WTC11 (cell line): ENCODE results near the gene ALG5. TPM values are rescaled to one million over a fixed set of nuclear protein-coding genes. Genes with fewer than 3 reads are reported as not detected.

Experiments
- ATAC-seq: fragments of 200-7000 bp; cut with Tn5 transposase; 2 replicates; pipeline ENCODE4 v1.10.0; 2021; ENCODE audit warnings: mild to moderate bottlenecking, moderate library complexity
- CTCF ChIA-PET: fragments of 300-600 bp; sonication (Branson Sonifier 250); formaldehyde crosslinking; loops from one replicate; lab custom pipeline; 2021; ENCODE audit warnings: antibody characterized with exemption; lab: Charles Lee
- POLR2A ChIA-PET: fragments of 350-600 bp; sonication (Branson Sonifier 250); formaldehyde crosslinking; loops from one replicate; lab custom pipeline; 2021; ENCODE audit warnings: antibody characterized with exemption; lab: Charles Lee
- DNase-seq: peaks from one replicate; pipeline ENCODE4 v3.0.0; 2021; ENCODE audit warnings: low spot score
- H3K27ac Mint-ChIP-seq: 2 replicates; pipeline ENCODE4 v1.8.0; 2021; ENCODE audit warnings: mixed read lengths
- H3K27me3 Mint-ChIP-seq: 2 replicates; pipeline ENCODE4 v1.8.0; 2021; ENCODE audit warnings: low read depth, mild to moderate bottlenecking, moderate library complexity, mixed read lengths
- H3K36me3 Mint-ChIP-seq: 2 replicates; pipeline ENCODE4 v1.8.0; 2021; ENCODE audit warnings: mixed read lengths
- H3K4me1 Mint-ChIP-seq: 2 replicates; pipeline ENCODE4 v1.8.0; 2022; ENCODE audit warnings: mixed read lengths
- H3K4me3 Mint-ChIP-seq: 2 replicates; pipeline ENCODE4 v1.8.0; 2021; ENCODE audit warnings: mild to moderate bottlenecking, moderate library complexity, mixed read lengths
- H3K9me3 Mint-ChIP-seq: 2 replicates; pipeline ENCODE4 v1.8.0; 2021; ENCODE audit warnings: mixed read lengths
- AR ChIP-seq: fragments of 250-450 bp; sonication (Bioruptor Pico); IDR thresholded peaks from 2 replicates; pipeline ENCODE4 v1.9.0; 2021; ENCODE audit warnings: mild to moderate bottlenecking
- ATF6 ChIP-seq: sonication (generic); formaldehyde crosslinking; IDR thresholded peaks from 2 replicates; pipeline ENCODE4 v1.8.1; 2023; ENCODE audit warnings: mild to moderate bottlenecking, missing genetic modification reagents
- IRF1 ChIP-seq: sonication (generic); formaldehyde crosslinking; IDR thresholded peaks from 2 replicates; pipeline ENCODE4 v1.8.0; 2023; ENCODE audit warnings: missing genetic modification reagents
- MXD4 ChIP-seq: fragments of 250-450 bp; sonication (Bioruptor Pico); IDR thresholded peaks from 2 replicates; pipeline ENCODE4 v1.8.0; 2021; ENCODE audit warnings: mild to moderate bottlenecking, moderate library complexity, borderline replicate concordance
- NFATC4 ChIP-seq: fragments of 250-450 bp; sonication (Bioruptor Pico); IDR thresholded peaks from 2 replicates; pipeline ENCODE4 v1.9.0; 2021; ENCODE audit warnings: mild to moderate bottlenecking
- NFE2L1 ChIP-seq: sonication (generic); formaldehyde crosslinking; IDR thresholded peaks from 2 replicates; pipeline ENCODE4 v1.8.1; 2023; ENCODE audit warnings: missing genetic modification reagents
- NR3C1 ChIP-seq: sonication (generic); formaldehyde crosslinking; conservative IDR thresholded peaks from 2 replicates; pipeline ENCODE4 v1.8.1; 2023; ENCODE audit warnings: low read depth, mild to moderate bottlenecking, missing genetic modification reagents
- RORB ChIP-seq: fragments of 250-450 bp; sonication (Bioruptor Pico); IDR thresholded peaks from 2 replicates; pipeline ENCODE4 v1.9.0; 2021; ENCODE audit warnings: mild to moderate bottlenecking
- TEAD1 ChIP-seq: sonication (generic); formaldehyde crosslinking; IDR thresholded peaks from 2 replicates; pipeline ENCODE4 v1.8.0; 2022; ENCODE audit warnings: mild to moderate bottlenecking, missing genetic modification reagents
- ZNF121 ChIP-seq: sonication (generic); formaldehyde crosslinking; IDR thresholded peaks from 2 replicates; pipeline ENCODE4 v1.8.0; 2023; ENCODE audit warnings: missing genetic modification reagents
- ZNF219 ChIP-seq: sonication (generic); formaldehyde crosslinking; IDR thresholded peaks from 2 replicates; pipeline ENCODE4 v1.8.0; 2023; ENCODE audit warnings: missing genetic modification reagents, mild to moderate bottlenecking, borderline replicate concordance
- ZNF263 ChIP-seq: sonication (generic); formaldehyde crosslinking; IDR thresholded peaks from 2 replicates; pipeline ENCODE4 v1.8.1; 2022; ENCODE audit warnings: low read depth, mild to moderate bottlenecking, moderate library complexity, missing genetic modification reagents
- ZNF416 ChIP-seq: fragments of 250-450 bp; sonication (Bioruptor Pico); IDR thresholded peaks from 2 replicates; pipeline ENCODE4 v1.9.0; 2021; ENCODE audit warnings: mild to moderate bottlenecking, inconsistent platforms
- total RNA-seq: library from RNA; stranded (reverse); gene quantifications from 3 replicates; pipeline ENCODE4 v1.2.3, GENCODE V29; 2021
- TF ChIP-seq, protein P1 (sequence below): sonication (generic); formaldehyde crosslinking; IDR thresholded peaks from 2 replicates; pipeline ENCODE4 v1.8.1; 2023; ENCODE audit warnings: mild to moderate bottlenecking, missing genetic modification reagents, moderate library complexity
- TF ChIP-seq, protein P2 (sequence below): sonication (generic); formaldehyde crosslinking; IDR thresholded peaks from 2 replicates; pipeline ENCODE4 v1.8.1; 2023; ENCODE audit warnings: mild to moderate bottlenecking, missing genetic modification reagents, borderline replicate concordance
- TF ChIP-seq, protein P3 (sequence below): sonication (generic); formaldehyde crosslinking; IDR thresholded peaks from 2 replicates; pipeline ENCODE4 v1.8.1; 2022; ENCODE audit warnings: missing genetic modification reagents, borderline replicate concordance
- TF ChIP-seq, protein P4 (sequence below): sonication (generic); formaldehyde crosslinking; IDR thresholded peaks from 2 replicates; pipeline ENCODE4 v1.8.1; 2023; ENCODE audit warnings: mild to moderate bottlenecking, missing genetic modification reagents
- TF ChIP-seq, protein P5 (sequence below): fragments of 250-450 bp; sonication (Bioruptor Pico); IDR thresholded peaks from 2 replicates; pipeline ENCODE4 v1.9.0; 2021; ENCODE audit warnings: mild to moderate bottlenecking
- TF ChIP-seq, protein P6 (sequence below): fragments of 250-450 bp; sonication (Bioruptor Pico); IDR thresholded peaks from 2 replicates; pipeline ENCODE4 v2.1.2; 2022; ENCODE audit warnings: mild to moderate bottlenecking, moderate library complexity

Gene ALG5
- total RNA-seq, 1 experiment from 2014 or later = 18.4 TPM

DNA sequence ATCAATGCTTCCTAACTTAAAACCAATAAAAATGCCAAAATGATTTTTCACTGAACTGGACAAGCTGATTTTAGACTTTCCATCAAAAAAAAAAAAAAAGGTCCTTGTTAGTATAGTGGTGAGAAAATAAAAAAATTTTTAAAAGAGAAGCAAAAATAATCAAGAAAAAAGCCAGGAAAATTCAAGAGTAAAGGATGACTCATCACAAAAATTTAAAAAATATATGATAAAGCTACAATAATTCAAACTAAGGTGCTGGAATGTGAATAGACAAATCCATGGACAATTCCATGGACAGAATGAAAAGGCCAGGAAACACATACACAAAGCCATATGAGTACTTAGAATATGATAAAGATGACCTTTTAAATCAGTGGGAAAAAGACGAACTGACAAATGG is 26.1 kb downstream of the ALG5 start (continued):
- no peak for TF ChIP-seq ATF6 (CRISPR knock-in tag)
- TF ChIP-seq, all 79 proteins: peak for 0

GRCh38 chr13:36966404-36966803 is 32.7 kb downstream of the ALG5 start:
- no peaks in the 10 kb centered on the region for H3K9me3 Mint-ChIP-seq
- H3K4me3 Mint-ChIP-seq = no peak overlapping the region
- no peak overlapping the region for H3K27ac Mint-ChIP-seq
- no peaks in the 10 kb centered on the region for H3K27me3 Mint-ChIP-seq
- no peaks in the 10 kb centered on the region for H3K4me1 Mint-ChIP-seq
- CTCF ChIA-PET = interaction anchor here (1.4 kb wide), 1 partner anchor 108 kb away, joined by 4 read pairs; no protein-coding TSS in a partner anchor
- H3K36me3 Mint-ChIP-seq = peaks cover 38% of the 10 kb centered on the region
- ATAC-seq = no peak
- TF ChIP-seq, protein P1, sequence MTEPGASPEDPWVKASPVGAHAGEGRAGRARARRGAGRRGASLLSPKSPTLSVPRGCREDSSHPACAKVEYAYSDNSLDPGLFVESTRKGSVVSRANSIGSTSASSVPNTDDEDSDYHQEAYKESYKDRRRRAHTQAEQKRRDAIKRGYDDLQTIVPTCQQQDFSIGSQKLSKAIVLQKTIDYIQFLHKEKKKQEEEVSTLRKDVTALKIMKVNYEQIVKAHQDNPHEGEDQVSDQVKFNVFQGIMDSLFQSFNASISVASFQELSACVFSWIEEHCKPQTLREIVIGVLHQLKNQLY = no peak
- no peak for TF ChIP-seq ZNF416 (CRISPR knock-in tag)
- TF ChIP-seq, all 79 proteins: peak for 0
- DNase-seq = no peak
- POLR2A ChIA-PET = no interaction called here

DNA sequence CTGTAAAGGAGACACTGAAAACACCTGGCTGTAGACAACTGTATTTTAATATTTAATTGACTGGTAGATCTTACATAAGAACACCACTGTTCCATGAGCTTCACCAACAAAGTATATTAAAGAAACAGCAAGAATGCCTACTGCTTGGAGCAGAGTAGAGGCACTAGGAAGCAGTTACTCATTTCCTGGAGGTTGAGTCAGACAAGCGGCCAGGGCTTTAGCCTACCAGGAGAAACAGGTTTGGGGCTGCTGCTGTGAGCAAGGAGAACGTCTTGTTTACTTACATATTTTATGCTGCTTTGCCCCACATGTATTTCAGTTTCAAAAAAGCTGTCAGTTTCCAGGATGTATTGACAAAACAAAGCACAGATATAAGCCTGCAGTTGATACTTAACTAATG is 33.4 kb downstream of the ALG5 start:
- Mint-ChIP-seq H3K27ac (no peak overlapping the region), H3K27me3 (no peaks in the 10 kb centered on the region), H3K9me3 (no peaks in the 10 kb centered on the region), H3K4me1 (no peaks in the 10 kb centered on the region), H3K4me3 (no peak overlapping the region), H3K36me3 (peaks cover 37% of the 10 kb centered on the region)
- ATAC-seq = no peak
- ChIA-PET CTCF (no interaction called here), POLR2A (no interaction called here)
- TF ChIP-seq TEAD1 (no peak), AR (CRISPR knock-in tag) (no peak), NR3C1 (no peak), NFE2L1 (CRISPR knock-in tag) (no peak), ZNF121 (CRISPR knock-in tag) (no peak), MXD4 (no peak), NFATC4 (CRISPR knock-in tag) (no peak), IRF1 (no peak), RORB (CRISPR knock-in tag) (no peak), ZNF263 (CRISPR knock-in tag) (no peak), ZNF219 (CRISPR knock-in tag) (no peak)
- TF ChIP-seq, protein P2, sequence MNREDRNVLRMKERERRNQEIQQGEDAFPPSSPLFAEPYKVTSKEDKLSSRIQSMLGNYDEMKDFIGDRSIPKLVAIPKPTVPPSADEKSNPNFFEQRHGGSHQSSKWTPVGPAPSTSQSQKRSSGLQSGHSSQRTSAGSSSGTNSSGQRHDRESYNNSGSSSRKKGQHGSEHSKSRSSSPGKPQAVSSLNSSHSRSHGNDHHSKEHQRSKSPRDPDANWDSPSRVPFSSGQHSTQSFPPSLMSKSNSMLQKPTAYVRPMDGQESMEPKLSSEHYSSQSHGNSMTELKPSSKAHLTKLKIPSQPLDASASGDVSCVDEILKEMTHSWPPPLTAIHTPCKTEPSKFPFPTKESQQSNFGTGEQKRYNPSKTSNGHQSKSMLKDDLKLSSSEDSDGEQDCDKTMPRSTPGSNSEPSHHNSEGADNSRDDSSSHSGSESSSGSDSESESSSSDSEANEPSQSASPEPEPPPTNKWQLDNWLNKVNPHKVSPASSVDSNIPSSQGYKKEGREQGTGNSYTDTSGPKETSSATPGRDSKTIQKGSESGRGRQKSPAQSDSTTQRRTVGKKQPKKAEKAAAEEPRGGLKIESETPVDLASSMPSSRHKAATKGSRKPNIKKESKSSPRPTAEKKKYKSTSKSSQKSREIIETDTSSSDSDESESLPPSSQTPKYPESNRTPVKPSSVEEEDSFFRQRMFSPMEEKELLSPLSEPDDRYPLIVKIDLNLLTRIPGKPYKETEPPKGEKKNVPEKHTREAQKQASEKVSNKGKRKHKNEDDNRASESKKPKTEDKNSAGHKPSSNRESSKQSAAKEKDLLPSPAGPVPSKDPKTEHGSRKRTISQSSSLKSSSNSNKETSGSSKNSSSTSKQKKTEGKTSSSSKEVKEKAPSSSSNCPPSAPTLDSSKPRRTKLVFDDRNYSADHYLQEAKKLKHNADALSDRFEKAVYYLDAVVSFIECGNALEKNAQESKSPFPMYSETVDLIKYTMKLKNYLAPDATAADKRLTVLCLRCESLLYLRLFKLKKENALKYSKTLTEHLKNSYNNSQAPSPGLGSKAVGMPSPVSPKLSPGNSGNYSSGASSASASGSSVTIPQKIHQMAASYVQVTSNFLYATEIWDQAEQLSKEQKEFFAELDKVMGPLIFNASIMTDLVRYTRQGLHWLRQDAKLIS (CRISPR knock-in tag) = no peak
- TF ChIP-seq, protein P3, sequence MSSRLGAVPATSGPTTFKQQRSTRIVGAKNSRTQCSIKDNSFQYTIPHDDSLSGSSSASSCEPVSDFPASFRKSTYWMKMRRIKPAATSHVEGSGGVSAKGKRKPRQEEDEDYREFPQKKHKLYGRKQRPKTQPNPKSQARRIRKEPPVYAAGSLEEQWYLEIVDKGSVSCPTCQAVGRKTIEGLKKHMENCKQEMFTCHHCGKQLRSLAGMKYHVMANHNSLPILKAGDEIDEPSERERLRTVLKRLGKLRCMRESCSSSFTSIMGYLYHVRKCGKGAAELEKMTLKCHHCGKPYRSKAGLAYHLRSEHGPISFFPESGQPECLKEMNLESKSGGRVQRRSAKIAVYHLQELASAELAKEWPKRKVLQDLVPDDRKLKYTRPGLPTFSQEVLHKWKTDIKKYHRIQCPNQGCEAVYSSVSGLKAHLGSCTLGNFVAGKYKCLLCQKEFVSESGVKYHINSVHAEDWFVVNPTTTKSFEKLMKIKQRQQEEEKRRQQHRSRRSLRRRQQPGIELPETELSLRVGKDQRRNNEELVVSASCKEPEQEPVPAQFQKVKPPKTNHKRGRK (CRISPR knock-in tag) = no peak
- TF ChIP-seq, protein P4, sequence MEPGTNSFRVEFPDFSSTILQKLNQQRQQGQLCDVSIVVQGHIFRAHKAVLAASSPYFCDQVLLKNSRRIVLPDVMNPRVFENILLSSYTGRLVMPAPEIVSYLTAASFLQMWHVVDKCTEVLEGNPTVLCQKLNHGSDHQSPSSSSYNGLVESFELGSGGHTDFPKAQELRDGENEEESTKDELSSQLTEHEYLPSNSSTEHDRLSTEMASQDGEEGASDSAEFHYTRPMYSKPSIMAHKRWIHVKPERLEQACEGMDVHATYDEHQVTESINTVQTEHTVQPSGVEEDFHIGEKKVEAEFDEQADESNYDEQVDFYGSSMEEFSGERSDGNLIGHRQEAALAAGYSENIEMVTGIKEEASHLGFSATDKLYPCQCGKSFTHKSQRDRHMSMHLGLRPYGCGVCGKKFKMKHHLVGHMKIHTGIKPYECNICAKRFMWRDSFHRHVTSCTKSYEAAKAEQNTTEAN = no peak
- TF ChIP-seq, protein P5, sequence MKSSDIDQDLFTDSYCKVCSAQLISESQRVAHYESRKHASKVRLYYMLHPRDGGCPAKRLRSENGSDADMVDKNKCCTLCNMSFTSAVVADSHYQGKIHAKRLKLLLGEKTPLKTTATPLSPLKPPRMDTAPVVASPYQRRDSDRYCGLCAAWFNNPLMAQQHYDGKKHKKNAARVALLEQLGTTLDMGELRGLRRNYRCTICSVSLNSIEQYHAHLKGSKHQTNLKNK = no peak
- TF ChIP-seq, protein P6, sequence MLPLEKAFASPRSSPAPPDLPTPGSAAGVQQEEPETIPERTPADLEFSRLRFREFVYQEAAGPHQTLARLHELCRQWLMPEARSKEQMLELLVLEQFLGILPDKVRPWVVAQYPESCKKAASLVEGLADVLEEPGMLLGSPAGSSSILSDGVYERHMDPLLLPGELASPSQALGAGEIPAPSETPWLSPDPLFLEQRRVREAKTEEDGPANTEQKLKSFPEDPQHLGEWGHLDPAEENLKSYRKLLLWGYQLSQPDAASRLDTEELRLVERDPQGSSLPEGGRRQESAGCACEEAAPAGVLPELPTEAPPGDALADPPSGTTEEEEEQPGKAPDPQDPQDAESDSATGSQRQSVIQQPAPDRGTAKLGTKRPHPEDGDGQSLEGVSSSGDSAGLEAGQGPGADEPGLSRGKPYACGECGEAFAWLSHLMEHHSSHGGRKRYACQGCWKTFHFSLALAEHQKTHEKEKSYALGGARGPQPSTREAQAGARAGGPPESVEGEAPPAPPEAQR (CRISPR knock-in tag) = no peak
- no peak for DNase-seq
